ENCODE results near the gene NKG7.

The NKG7 gene

GRCh38 chr19:51357952-51358351 lies 14.5 kb downstream of the NKG7 start:
- FAIRE-seq = no peak

DNA sequence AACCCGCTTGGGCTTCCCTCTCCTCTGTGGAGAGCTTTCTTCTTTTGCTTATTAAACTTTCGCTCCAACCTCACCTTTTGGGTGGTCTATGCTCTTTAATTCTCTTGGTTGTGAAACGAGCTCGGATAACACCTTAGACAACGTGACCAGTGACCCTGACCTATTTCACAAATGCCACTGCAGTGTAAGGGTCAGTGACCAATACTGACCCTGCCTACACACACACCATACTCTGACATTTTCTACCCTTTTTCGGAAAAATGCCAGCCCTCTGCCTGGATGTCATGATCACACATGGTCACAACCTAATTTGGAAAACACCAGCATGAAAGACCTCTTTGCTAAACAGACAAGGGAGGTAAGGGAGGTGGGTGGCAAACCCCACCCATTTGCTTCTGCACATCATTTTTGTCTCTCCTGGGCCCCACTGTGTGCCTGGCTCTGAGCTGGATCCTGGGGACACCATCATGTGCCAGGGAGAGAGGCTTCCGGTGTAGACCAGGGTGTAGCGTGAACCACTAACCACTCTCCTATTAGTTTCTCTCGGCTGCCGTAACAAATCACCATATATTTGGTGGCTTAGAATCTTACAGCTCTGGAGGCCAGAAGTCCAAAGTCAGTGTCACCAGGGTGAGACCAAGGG lies 16.2 kb downstream of the NKG7 start:
- FAIRE-seq = no peak

DNA sequence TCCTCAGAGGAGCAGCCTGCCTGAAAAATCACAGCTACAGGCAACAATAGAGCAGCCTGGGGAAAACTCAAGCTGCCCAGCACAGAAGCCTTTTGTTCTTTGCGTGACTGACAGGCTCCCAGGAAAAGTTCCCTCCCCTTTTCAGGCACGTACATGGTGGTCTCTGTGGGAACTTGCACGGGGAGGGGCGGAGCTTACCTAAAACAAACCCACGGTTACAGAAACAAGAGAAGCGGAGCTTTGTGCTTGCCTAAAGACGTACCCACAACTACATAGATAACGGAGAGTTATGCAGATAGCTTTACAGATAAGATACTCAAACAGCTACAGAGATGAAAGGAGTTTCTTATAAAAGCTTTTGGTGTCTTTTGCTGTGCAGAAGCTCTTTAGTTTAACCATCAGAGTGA lies 17.7 kb downstream of the NKG7 start:
- no peak for FAIRE-seq

- no peak for FAIRE-seq
Measured at GRCh38 chr19:51354103-51354741, 18.2 kb downstream of the NKG7 start.

DNA sequence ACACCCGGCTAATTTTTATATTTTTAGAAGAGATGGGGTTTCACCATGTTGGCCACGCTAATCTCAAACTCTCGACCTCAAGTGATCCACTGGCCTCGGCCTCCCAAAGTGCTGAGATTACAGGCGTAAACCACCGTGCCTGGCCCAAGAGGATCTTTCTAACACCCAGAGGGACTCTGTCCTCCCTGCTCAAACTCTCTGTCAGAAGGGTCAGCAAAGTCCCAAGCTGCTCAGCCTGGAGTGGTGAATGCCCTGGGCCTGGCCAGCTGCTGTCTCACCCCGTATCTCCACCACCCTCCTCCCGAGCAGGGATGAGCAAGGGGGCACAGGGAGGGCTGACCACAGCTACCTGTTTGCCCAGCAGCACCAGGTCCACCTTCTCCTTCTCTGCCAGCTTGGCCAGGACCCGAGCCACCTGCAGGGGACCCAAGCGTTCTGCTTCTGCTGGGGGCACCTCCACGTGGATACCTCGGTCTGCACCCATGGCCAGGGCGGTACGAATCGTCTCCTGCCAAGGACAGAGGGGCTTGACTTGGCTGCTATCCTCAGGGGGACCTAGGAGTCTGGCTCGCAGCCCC lies 19.6 kb downstream of the NKG7 start:
- no peak for FAIRE-seq

GRCh38 chr19:51351266-51351990 lies 21.0 kb downstream of the NKG7 start:
- no peak for FAIRE-seq

DNA sequence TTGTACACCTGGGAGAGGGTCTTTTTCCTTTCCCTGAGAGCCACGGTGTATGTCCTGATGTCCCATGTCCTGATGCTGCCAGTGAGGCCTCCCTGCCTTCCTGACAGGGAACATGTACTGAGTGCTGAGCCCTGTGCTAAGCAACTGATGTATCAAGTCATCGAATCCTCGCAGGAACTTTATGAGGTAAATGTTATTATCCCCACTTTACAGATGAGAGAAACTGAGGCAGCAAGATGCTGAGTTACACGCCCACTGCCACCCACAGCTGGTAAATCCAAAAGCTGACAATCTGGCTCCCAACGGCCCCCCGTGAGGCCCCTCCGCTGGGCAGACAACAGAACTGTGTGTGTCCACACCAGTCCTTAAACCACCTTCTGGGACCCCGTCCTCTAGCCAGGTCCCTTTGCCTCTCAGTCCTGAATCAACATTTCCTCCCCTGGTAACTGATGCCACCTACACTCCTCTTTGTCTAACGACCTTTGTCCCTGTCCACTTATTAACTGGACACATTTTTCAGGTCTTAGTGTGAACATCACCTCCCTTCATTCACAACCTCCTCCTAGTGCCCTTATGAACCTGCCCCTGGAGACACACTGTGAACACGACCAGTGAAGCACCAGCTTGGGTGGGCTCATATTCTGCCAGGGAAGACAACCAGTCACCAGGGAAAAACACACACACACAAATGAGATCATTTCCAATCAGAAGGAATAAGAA lies 25.1 kb downstream of the NKG7 start:
- no peak for FAIRE-seq

DNA sequence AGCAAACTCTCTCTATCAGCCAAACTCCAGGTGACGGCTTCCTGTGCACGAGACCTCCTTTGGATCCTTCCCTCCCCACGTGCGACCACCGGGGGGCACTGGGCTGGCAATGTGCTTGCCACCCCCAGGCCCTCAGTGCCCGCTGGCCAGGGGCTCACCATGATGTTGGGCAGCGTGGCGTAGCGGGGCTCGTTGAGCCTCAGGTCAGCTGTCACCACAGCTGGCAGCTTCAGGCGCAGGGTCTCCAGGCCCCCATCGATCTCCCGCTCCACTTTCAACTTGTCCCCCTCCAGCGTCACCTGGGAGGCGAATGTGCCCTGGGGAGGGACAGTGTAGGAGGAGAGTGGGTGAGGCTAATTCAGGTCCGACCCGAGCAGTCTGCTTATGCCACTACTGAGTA lies 25.7 kb downstream of the NKG7 start:
- no peak for FAIRE-seq

DNA sequence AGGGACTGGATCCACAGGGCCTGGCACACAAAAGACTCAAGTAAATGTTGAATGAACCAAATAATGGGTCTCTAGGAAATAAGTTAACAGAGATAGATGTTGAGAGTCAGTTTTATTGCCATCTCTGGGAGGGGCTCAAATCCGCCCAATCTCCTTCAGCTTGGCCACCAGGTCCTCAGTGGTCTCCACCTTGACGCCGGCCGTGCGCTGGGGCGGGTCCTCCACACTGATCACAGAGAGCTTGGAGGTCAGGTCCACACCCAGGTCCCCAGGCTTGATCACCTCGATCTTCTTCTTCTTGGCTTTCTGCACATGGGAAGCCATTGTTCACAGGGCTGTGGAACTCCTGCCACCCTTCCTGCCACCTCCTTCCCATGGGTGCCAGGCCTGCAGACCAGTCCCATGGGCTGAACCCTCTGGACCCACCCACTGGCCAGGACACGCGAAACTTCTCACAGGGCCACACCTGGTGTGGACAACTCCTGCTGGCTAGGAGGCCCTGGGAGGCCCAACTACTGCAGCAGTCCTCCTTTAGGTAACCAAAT lies 27.3 kb downstream of the NKG7 start:
- no peak for FAIRE-seq

DNA sequence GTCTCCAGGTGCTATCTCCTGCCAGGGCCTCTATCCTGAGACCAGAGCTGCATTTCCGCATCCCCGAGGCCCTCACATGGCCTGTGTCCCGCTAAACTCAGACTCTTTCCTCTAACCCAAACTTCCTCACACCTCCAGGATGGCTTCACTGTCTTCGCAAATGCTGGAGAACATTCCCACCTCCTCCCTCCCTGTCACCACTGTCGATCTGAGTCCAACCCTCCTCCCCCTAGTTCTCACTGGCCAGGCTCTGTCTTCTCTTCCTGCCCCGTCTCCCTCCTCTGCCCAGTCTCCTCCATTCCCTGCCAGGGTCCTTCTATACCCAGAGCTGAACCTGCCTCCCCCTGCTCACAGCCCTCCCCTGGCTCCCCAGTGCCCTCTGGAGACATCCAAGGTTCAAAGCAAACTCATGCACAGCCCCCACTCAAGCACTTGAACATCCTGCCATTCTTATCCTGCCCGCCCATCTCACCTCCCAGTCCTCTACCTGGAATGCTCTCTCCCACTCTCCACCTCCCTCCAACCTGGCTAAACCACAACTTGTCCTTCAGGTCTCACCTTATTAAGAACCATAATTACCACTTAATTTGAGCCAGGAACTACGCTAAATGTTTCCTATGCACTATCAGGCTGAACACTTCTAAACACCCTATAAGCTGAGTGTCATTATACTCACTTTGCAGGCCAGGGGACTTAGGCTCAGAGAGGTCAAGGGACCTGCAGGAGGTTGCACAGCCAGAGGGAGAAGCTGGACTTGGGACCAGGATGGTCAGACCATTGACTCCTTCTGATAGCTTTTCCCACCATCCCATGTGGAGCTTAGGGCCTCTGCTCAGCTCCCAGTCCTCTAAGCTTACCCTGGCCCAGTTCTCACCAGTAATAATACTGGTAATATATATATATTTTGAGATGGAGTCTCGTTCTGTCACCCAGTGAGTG lies 29.6 kb downstream of the NKG7 start:
- no peak for FAIRE-seq

- FAIRE-seq = no peak
Measured at GRCh38 chr19:51341976-51342580, 30.4 kb downstream of the NKG7 start, which contains the start of gene VSIG10L. Gene VSIG10L, minus strand, starts transcription at chr19:51342139. Its CDS starts 15 bp downstream, at chr19:51342124.

- no peak for FAIRE-seq
Measured at GRCh38 chr19:51341066-51341465, 31.4 kb downstream of the NKG7 start.

- peak; percentile 51 for FAIRE-seq
Measured at GRCh38 chr19:51339687-51340656, 32.5 kb downstream of the NKG7 start.

DNA sequence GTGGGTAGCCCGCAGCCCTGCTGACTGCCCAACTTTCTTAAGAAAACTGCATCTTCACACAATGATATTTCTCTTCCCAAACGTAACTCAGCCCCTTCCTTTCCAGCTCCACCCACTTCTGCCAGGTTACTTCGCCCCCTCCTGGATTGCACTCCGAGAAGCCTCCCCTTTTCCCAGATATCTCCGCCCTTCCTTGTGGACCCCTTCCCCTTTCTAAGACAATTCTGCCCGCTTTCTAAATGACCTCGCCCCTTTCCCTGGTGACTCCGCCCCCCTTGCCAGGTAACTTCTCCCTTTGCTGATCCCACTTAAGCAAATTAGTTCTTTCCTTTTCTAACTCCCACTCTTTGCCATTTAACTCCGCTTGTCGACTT lies 33.2 kb downstream of the NKG7 start:
- no peak for FAIRE-seq

DNA sequence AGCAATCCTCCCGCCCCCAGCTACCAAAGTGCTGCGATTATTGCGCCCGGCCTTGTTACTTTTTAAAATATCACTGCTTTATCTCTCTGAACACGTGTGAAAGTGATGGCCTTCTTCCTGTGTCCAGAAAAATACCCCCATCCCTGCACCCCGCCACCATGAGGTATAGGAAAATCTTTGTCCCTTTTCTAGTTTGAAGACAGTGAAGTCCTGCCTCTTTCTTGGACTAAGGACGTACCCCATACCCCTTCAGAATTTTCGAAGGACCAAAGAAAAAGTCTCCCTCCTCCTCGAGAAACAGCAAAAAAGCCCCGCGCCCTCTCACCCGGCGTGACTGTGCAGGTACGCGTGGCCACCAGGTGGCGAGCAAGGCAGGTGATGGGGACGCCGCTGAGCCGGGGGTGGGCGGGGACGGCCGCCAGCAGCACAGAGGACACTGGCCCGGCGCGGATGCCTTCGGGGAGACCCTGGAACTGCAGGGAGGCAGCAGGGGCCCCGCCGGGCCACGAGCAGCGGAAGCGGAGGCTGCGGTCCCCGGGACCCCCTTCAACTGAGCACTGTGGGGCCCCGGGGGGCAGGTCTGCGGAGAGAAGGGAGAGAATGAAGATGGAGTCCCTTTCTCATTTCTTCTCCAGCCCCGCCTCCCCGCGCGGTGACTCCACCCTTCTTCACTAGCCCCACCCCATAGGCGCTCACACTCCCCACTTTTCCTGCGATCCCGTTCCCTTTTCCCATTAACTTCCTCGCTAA lies 33.7 kb downstream of the NKG7 start:
- FAIRE-seq = peak; percentile 51

- FAIRE-seq = no peak
Measured at GRCh38 chr19:51337861-51338562, 34.4 kb downstream of the NKG7 start.

DNA sequence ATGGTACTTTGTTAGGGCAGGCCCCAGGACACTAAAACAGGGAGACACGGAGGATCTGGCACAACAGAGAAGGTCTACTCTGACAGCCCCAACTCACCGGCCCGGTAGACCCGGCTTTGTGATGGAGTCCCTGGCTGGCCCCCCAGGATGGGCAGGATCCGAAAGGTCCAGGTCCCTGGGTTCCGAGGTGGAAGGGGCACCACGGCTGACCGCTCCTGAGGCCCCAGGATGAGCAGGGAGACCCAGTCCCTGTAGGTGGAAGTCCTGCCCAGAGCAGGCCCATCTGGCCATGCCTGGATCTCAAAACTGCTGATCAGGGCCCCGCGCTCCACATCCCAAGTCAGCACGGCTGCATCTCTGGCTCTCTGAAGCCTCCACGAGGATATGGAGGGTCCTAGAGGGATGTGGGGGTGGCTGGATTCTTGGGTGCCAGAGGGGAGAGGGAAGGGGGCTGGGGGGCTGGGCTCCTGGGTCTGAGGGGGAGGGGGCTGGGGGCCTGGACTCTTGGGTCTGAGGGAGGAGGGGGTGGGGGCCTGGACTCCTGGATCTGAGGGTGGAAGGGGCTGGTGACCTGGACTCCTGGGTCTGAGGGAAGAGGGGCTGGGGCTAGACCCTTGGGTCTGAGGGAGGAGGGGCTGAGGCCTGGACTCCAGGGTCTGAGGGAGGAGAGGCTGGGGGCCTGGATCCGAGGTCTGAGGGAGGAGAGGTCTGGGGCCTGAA lies 35.2 kb downstream of the NKG7 start:
- no peak for FAIRE-seq
